ENCODE results near the gene MPHOSPH9.
"Not testable (repeated sequence)": the region's sequence is repeated elsewhere in the genome, so short reads cannot be mapped to it uniquely, and the experiment has no call there.

MPHOSPH9 gene

GRCh38 chr12:123266679-123267277 lies 33.8 kb upstream of the MPHOSPH9 start:
- Mint-ChIP-seq H3K27ac (peak overlapping the region in 1 of 2 donors; percentile 43), H3K4me1 (peaks cover 30% of the 10 kb centered on the region), H3K27me3 (no peaks in the 10 kb centered on the region), H3K9me3 (no peaks in the 10 kb centered on the region), H3K4me3 (no peak overlapping the region)
- no peak for DNase-seq
- no peak for ATAC-seq

DNA sequence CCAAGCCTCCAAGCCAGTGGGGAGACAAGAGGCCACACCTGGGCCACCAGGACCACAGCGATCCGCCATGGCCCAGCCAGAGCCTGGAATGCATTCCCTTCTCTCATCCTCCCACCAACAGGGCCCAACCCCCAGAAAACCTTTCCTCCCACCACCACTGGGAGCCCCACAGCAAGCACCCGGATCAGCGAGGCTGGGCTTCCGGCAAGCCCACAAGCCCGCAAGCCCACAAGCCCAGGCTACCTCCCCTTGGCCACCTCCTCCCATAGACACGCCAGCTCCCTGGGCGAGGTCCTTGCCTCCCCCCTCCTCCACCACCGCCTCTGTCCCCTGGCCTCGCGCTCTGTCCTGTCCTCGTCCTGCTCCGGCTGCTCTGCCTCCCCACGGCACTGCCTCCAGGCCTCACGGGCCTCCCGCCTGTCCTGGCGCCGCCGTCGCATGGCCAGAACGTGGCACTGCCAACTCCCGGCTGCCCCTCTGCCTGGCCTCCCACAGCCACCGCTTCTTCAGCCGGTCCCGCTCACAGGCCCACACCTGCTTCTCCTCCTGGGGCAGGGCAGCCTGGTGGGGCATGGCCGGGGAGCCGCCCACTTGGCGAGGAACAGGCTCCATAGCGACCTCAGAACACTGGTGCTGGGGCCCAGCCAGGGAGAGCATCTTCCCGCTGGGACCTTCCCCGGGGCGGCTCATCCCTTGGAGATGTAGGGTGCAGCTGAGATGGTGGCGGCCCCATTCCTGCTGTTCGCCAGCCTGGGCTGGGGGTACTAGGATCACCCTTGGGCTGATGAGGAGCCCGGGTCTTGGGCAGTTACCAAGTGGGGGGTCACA lies 33.1 kb upstream of the MPHOSPH9 start:
- Mint-ChIP-seq H3K27ac (no peak overlapping the region), H3K27me3 (no peaks in the 10 kb centered on the region), H3K4me1 (peaks cover 30% of the 10 kb centered on the region), H3K9me3 (no peaks in the 10 kb centered on the region), H3K4me3 (no peak overlapping the region)
- ATAC-seq (no peak), DNase-seq (no peak)

DNA sequence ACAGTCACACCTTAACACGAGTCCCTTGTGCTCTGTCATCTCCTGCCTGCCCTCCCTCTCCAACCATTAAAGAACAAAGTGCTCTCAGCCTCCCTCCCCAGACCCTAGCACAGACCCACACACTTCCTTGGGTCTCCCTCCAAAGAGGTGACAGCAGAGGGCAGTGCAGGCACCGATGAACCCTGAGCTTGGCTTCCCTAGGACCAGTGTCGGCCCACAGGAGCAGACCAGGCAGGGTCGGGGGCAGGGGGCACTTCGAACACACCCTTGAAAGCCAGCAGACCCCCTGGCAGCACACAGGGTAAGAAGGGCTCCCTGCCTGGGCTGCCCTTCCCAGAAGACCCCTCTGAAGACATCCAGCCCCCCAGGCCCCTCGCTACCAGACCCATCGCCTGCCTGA lies 31.7 kb upstream of the MPHOSPH9 start:
- ATAC-seq, result peak; percentile 47
- DNase-seq, result peak in 1 of 2 donors; percentile 37
- H3K4me1 Mint-ChIP-seq, result peaks cover 21% of the 10 kb centered on the region
- peak overlapping the region in 1 of 2 donors; percentile 63 for H3K27ac Mint-ChIP-seq
- no peaks in the 10 kb centered on the region for H3K9me3 Mint-ChIP-seq
- no peaks in the 10 kb centered on the region for H3K27me3 Mint-ChIP-seq
- no peak overlapping the region for H3K4me3 Mint-ChIP-seq

DNA sequence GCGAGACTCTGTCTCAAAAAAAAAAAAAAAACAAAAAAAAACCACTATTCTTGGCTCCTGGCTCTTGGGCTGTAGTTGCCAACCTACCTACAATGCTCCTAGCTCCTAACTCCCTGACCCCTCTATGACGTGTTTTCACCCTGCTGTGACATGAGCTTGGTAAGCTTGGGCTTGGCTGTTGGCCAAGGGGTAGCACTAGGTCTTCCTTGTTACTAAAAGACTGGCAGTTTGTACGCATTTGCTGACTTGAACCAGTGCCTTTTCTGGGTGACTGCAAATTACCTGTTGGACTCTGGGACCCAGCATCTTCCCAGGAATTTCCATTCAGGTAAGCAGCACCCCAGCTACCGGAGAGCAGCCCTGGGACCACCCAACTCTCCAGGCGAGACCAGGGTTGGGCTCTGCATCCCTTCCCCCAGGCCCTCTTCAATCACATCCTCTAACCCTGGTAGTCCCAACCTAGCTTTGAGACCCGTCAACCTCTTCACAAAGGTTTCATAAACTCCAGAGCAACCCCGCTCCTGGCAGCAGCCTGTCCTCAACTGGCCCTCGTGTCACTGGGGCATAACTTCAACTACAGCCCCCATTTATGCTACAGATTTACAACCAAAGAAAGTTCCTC lies 30.4 kb upstream of the MPHOSPH9 start:
- ATAC-seq (no peak), DNase-seq (no peak)
- Mint-ChIP-seq H3K27ac (no peak overlapping the region), H3K4me3 (no peak overlapping the region), H3K9me3 (no peaks in the 10 kb centered on the region), H3K27me3 (no peaks in the 10 kb centered on the region), H3K4me1 (peaks cover 15% of the 10 kb centered on the region)

- DNase-seq (no peak), ATAC-seq (no peak)
- H3K27ac Mint-ChIP-seq, result no peak overlapping the region
- H3K4me1 Mint-ChIP-seq, result peaks cover 7% of the 10 kb centered on the region
- H3K4me3 Mint-ChIP-seq, result no peak overlapping the region
- no peaks in the 10 kb centered on the region for H3K27me3 Mint-ChIP-seq
- H3K9me3 Mint-ChIP-seq, result no peaks in the 10 kb centered on the region
Measured at GRCh38 chr12:123261196-123261595, 28.3 kb upstream of the MPHOSPH9 start.

GRCh38 chr12:123260081-123260480 lies 27.1 kb upstream of the MPHOSPH9 start:
- peak overlapping the region; percentile 20 to 69 for H3K27ac Mint-ChIP-seq
- H3K4me3 Mint-ChIP-seq, result no peak overlapping the region
- H3K9me3 Mint-ChIP-seq, result no peaks in the 10 kb centered on the region
- no peak for ATAC-seq
- H3K27me3 Mint-ChIP-seq, result no peaks in the 10 kb centered on the region
- no peak for DNase-seq
- H3K4me1 Mint-ChIP-seq, result peaks cover 7% of the 10 kb centered on the region

GRCh38 chr12:123258593-123258992 lies 25.7 kb upstream of the MPHOSPH9 start:
- ATAC-seq, result no peak
- no peaks in the 10 kb centered on the region for H3K27me3 Mint-ChIP-seq
- no peaks in the 10 kb centered on the region for H3K9me3 Mint-ChIP-seq
- H3K4me3 Mint-ChIP-seq, result no peak overlapping the region
- H3K27ac Mint-ChIP-seq, result peak overlapping the region in 1 of 2 donors; percentile 46
- peaks cover 22% of the 10 kb centered on the region for H3K4me1 Mint-ChIP-seq
- no peak for DNase-seq

GRCh38 chr12:123254853-123255446 lies 22.0 kb upstream of the MPHOSPH9 start:
- DNase-seq, result no peak
- peaks cover 46% of the 10 kb centered on the region for H3K4me1 Mint-ChIP-seq
- H3K4me3 Mint-ChIP-seq, result no peak overlapping the region
- H3K27me3 Mint-ChIP-seq, result no peaks in the 10 kb centered on the region
- peak overlapping the region in 1 of 2 donors; percentile 86 for H3K27ac Mint-ChIP-seq
- no peaks in the 10 kb centered on the region for H3K9me3 Mint-ChIP-seq
- ATAC-seq, result no peak

DNA sequence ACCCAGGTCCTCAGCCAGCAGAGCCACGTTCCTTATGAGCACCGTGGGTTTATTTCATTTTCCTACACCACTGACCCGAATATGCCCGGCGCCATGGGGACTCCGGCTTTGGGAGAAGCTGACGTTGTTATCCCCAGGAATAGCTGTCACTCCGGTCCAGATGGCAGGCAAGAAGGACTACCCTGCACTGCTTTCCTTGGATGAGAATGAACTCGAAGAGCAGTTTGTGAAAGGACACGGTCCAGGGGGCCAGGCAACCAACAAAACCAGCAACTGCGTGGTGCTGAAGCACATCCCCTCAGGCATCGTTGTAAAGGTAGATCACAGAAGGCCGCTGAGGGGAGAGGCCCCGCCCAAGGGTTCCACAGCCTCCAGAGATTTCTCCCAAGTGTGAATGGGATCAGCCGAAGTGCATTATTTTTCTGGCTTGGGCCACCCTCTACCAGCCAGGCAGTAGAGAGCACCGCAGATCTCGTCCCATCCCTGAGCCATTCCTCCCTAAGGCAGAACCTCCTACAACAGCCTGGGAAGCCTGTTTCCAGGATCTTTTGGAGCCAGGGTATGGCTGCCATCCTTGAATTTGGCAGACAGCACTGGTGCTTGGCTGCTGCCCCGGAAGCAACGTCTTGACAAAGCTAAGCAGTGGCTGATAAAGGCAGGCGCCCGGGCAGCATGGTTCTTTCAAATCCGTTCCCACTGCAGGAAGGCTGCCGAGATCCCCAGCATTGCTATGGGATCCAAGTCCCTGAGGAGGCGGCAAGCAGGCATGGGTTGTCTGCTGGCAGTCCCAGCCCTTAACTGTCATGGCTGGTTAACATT lies 20.9 kb upstream of the MPHOSPH9 start:
- H3K4me3 Mint-ChIP-seq, result no peak overlapping the region
- DNase-seq (no peak), ATAC-seq (no peak)
- H3K27ac Mint-ChIP-seq, result peak overlapping the region in 1 of 2 donors; percentile 33
- peaks cover 49% of the 10 kb centered on the region for H3K4me1 Mint-ChIP-seq
- H3K9me3 Mint-ChIP-seq, result no peaks in the 10 kb centered on the region
- H3K27me3 Mint-ChIP-seq, result no peaks in the 10 kb centered on the region

GRCh38 chr12:123252365-123252764 lies 19.4 kb upstream of the MPHOSPH9 start:
- not testable (repeated sequence) for H3K9me3 Mint-ChIP-seq, ATAC-seq, H3K27me3 Mint-ChIP-seq, H3K4me3 Mint-ChIP-seq, DNase-seq, H3K27ac Mint-ChIP-seq
- H3K4me1 Mint-ChIP-seq, result peaks cover 56% of the 10 kb centered on the region

- Mint-ChIP-seq H3K9me3 (peaks cover 0 to 11% of the 10 kb centered on the region in 2 donors), H3K27me3 (no peaks in the 10 kb centered on the region), H3K4me1 (peaks cover 65% of the 10 kb centered on the region), H3K4me3 (no peak overlapping the region), H3K27ac (peak overlapping the region; percentile 34 to 80)
- no peak for DNase-seq
- ATAC-seq, result no peak
Measured at GRCh38 chr12:123251403-123252076, 18.6 kb upstream of the MPHOSPH9 start.

GRCh38 chr12:123250471-123251383 lies 17.8 kb upstream of the MPHOSPH9 start:
- H3K27me3 Mint-ChIP-seq, result no peaks in the 10 kb centered on the region
- ATAC-seq (no peak), DNase-seq (no peak)
- H3K4me1 Mint-ChIP-seq, result peaks cover 73% of the 10 kb centered on the region
- H3K4me3 Mint-ChIP-seq, result no peak overlapping the region
- peak overlapping the region; percentile 34 to 80 for H3K27ac Mint-ChIP-seq
- peaks cover 0 to 11% of the 10 kb centered on the region in 2 donors for H3K9me3 Mint-ChIP-seq

- not testable (repeated sequence) for H3K27me3 Mint-ChIP-seq, H3K4me3 Mint-ChIP-seq, DNase-seq, H3K27ac Mint-ChIP-seq
- Mint-ChIP-seq H3K9me3 (peaks cover 0 to 11% of the 10 kb centered on the region in 2 donors), H3K4me1 (peaks cover 72% of the 10 kb centered on the region)
- ATAC-seq, result peak; percentile 40
Measured at GRCh38 chr12:123248996-123249741, 16.2 kb upstream of the MPHOSPH9 start.

Data from stimulated activated naive CD8-positive, alpha-beta T cell treated with anti-CD3 and anti-CD28 coated beads, Interleukin-15, amount 100 ng/mL, for 72 hours (primary cell).